ENCODE results near the gene N4BP2.

DNA sequence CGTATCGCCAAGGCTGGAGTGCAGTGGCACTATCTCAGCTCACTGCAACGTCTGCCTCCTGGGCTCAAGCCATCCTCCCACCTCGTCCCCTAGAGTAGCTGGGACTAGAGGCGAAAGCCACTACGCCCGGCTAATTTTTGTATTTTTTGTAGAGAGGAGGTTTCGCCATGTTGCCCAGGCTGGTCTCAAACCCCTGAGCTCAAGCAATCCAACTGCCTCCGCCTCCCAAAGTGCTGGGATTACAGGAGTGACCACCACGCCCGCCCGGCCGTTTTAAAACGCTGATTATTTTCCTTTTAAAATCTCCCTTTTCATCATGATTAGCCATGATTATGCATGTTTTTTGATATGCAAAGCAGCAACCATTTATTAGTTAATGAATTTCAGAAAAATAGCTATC, 2.2 kb downstream of the N4BP2 start:
- TF ChIP-seq TCF7L2 (IDR thresholded peaks at IDR 0.05; ENCODE audit: borderline replicate concordance, low read depth, low read length), result no peak
- no peak for TF ChIP-seq ZNF140 (tag by site-specific recombination; IDR thresholded peaks at IDR 0.05)
- no peak for TF ChIP-seq OSR2 (tag by site-specific recombination; IDR thresholded peaks at IDR 0.05)
- TF ChIP-seq, protein P1, sequence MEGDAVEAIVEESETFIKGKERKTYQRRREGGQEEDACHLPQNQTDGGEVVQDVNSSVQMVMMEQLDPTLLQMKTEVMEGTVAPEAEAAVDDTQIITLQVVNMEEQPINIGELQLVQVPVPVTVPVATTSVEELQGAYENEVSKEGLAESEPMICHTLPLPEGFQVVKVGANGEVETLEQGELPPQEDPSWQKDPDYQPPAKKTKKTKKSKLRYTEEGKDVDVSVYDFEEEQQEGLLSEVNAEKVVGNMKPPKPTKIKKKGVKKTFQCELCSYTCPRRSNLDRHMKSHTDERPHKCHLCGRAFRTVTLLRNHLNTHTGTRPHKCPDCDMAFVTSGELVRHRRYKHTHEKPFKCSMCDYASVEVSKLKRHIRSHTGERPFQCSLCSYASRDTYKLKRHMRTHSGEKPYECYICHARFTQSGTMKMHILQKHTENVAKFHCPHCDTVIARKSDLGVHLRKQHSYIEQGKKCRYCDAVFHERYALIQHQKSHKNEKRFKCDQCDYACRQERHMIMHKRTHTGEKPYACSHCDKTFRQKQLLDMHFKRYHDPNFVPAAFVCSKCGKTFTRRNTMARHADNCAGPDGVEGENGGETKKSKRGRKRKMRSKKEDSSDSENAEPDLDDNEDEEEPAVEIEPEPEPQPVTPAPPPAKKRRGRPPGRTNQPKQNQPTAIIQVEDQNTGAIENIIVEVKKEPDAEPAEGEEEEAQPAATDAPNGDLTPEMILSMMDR (tag by site-specific recombination; IDR thresholded peaks at IDR 0.05), result no peak
- TF ChIP-seq ZEB2 (tag by site-specific recombination; IDR thresholded peaks at IDR 0.05), result no peak
- TF ChIP-seq PRDM1 (tag by site-specific recombination; IDR thresholded peaks at IDR 0.05), result no peak
- TF ChIP-seq PATZ1 (tag by site-specific recombination; IDR thresholded peaks at IDR 0.05), result no peak
- TF ChIP-seq ZBTB26 (tag by site-specific recombination; optimal IDR thresholded peaks at IDR 0.05), result no peak

Data from HEK293 (cell line).